Gastroesophageal sphincter (tissue), 4 donors: ENCODE measurements around the gene LIN52. TPM values are rescaled to one million over a fixed set of nuclear protein-coding genes. Genes with fewer than 3 reads are reported as not detected.

Experiments used
- ATAC-seq: fragments of 150-250 bp; one replicate; pipeline ENCODE4 v1.9.1; 2016; ENCODE audit warnings: mild to moderate bottlenecking, moderate library complexity
- H3K27ac ChIP-seq, 4 donors: fragments of 200-600 bp; sonication (generic) in 3 of 4; 1 replicate in 3 of 4; 2 replicates in 1 of 4; pipeline ENCODE4 v1.5.1; 2016 to 2019
- H3K27me3 ChIP-seq: fragments of 200-600 bp; sonication (generic); one replicate; pipeline ENCODE4 v1.5.1; 2019
- H3K36me3 ChIP-seq, 2 donors: fragments of 200-600 bp; sonication (generic); one replicate each; pipeline ENCODE4 v1.5.1; 2019; ENCODE audit warnings: control low read depth in 1 of 2
- H3K4me1 ChIP-seq, 3 donors: fragments of 200-600 bp; sonication (generic); 1 replicate in 2 of 3; 2 replicates in 1 of 3; pipeline ENCODE4 v1.5.1; 2016 to 2019; ENCODE audit warnings: control low read depth in 2 of 3
- H3K4me3 ChIP-seq, 2 donors: fragments of 200-600 bp; sonication (generic); one replicate each; pipeline ENCODE4 v1.5.1; 2019; ENCODE audit warnings: mild to moderate bottlenecking in 1 of 2, moderate library complexity in 1 of 2
- H3K9me3 ChIP-seq, 3 donors: fragments of 200-600 bp; sonication (generic); one replicate each; pipeline ENCODE4 v1.5.1; 2017 to 2019; ENCODE audit warnings: control low read depth in 2 of 3
- EP300 ChIP-seq: sonication (generic); formaldehyde crosslinking; IDR thresholded peaks from one replicate; pipeline ENCODE4 v1.6.1; 2017; ENCODE audit warnings: antibody characterized with exemption, mild to moderate bottlenecking
- POLR2A ChIP-seq, 2 donors: fragments of 450-650 bp; IDR thresholded peaks; one replicate each; pipeline ENCODE4 v1.6.1; 2017; ENCODE audit warnings: antibody characterized with exemption in 2 of 2, mild to moderate bottlenecking in 2 of 2, moderate library complexity in 1 of 2
- POLR2AphosphoS5 ChIP-seq: sonication (generic); formaldehyde crosslinking; IDR thresholded peaks from one replicate; pipeline ENCODE4 v1.6.1; 2017; ENCODE audit warnings: antibody characterized with exemption
- WGBS, 2 donors: methylation state at CpG; one replicate each; pipeline ENCODE4 v1.1.5; 2018; ENCODE audit warnings: low coverage in 1 of 2; 5-methylcytosine and 5-hydroxymethylcytosine counted together
- total RNA-seq, 4 donors: library from RNA; depleted of rRNA; stranded (reverse); fragments of >200 nt; gene quantifications; one replicate each; pipeline ENCODE4 v1.1.0, GENCODE V29; 2016
- TF ChIP-seq, protein P1 (sequence below), 4 experiments: fragments of 200-600 bp in 2 of 4; fragments of 450-650 bp in 2 of 4; sonication (generic) in 1 of 4; IDR thresholded peaks; one replicate each; pipeline ENCODE4 v1.5.1; 2017 to 2019; ENCODE audit warnings: antibody characterized with exemption in 4 of 4, mild to moderate bottlenecking in 2 of 4, moderate library complexity in 2 of 4

Gene LIN52
- total RNA-seq, 4 donors from 2014 or later = 8.1 to 15.9 (median 9.9) TPM

- TF ChIP-seq, protein P1, sequence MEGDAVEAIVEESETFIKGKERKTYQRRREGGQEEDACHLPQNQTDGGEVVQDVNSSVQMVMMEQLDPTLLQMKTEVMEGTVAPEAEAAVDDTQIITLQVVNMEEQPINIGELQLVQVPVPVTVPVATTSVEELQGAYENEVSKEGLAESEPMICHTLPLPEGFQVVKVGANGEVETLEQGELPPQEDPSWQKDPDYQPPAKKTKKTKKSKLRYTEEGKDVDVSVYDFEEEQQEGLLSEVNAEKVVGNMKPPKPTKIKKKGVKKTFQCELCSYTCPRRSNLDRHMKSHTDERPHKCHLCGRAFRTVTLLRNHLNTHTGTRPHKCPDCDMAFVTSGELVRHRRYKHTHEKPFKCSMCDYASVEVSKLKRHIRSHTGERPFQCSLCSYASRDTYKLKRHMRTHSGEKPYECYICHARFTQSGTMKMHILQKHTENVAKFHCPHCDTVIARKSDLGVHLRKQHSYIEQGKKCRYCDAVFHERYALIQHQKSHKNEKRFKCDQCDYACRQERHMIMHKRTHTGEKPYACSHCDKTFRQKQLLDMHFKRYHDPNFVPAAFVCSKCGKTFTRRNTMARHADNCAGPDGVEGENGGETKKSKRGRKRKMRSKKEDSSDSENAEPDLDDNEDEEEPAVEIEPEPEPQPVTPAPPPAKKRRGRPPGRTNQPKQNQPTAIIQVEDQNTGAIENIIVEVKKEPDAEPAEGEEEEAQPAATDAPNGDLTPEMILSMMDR (IDR thresholded peaks at IDR 0.05) = no peak
- TF ChIP-seq POLR2AphosphoS5 (no peak), EP300 (no peak), POLR2A (IDR thresholded peaks at IDR 0.05) (no peak)
Measured at GRCh38 chr14:74243051-74243450, 158.3 kb downstream of the LIN52 start.

DNA sequence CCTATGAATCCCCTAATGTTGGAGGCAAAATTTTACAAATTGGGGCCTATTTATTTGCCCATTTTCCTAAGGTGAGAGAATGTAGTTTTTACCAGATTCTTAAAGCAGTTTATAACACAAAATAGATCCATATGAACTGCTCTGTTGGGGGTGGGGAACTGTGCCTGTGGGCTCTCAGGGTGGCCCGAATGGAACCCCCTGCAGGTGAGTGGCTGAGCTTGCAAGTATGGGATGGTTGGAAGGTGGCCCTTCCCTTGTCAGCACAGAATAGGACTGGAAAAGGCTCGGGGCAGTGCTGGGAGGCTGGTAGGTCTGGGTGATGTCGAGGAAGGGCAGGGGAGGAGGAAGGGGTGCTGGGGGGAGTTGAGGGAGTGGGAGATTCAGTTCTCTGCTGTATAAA lies 159.4 kb downstream of the LIN52 start:
- H3K9me3 ChIP-seq = no peaks in the 10 kb centered on the region
- H3K27me3 ChIP-seq = peaks cover 97% of the 10 kb centered on the region
- no peak overlapping the region for H3K27ac ChIP-seq
- H3K4me3 ChIP-seq = no peak overlapping the region
- H3K4me1 ChIP-seq = peaks cover 0 to 31% (median 28%) of the 10 kb centered on the region in 3 donors
- no peak for TF ChIP-seq EP300
- 25% methylated on average over 2 of the region's 3 CpGs; no CpG with 5 or more reads in 1 of the 2 donors for WGBS, 2 donors
- H3K36me3 ChIP-seq = no peaks in the 10 kb centered on the region
- no peak for ATAC-seq

More at GRCh38 chr14:74243051-74243450, 158.3 kb downstream of the LIN52 start:
- peaks cover 0 to 31% (median 28%) of the 10 kb centered on the region in 3 donors for H3K4me1 ChIP-seq
- no peak overlapping the region for H3K27ac ChIP-seq
- no peak overlapping the region for H3K4me3 ChIP-seq
- H3K27me3 ChIP-seq = peaks cover 98% of the 10 kb centered on the region
- no peaks in the 10 kb centered on the region for H3K9me3 ChIP-seq
- WGBS, 2 donors = 5 to 30% methylated on average over 2 to 5 of the region's 5 CpGs
- no peak for ATAC-seq
- no peaks in the 10 kb centered on the region for H3K36me3 ChIP-seq

GRCh38 chr14:74245292-74245691 lies 160.5 kb downstream of the LIN52 start:
- TF ChIP-seq POLR2A (IDR thresholded peaks at IDR 0.05) = no peak
- TF ChIP-seq POLR2AphosphoS5 = no peak
- peaks cover 0 to 20% (median 20%) of the 10 kb centered on the region in 3 donors for H3K4me1 ChIP-seq
- ATAC-seq = no peak
- WGBS, 2 donors = 36 to 70% methylated on average over 2 of the region's 7 CpGs
- H3K27ac ChIP-seq = no peak overlapping the region
- H3K9me3 ChIP-seq = no peaks in the 10 kb centered on the region
- no peaks in the 10 kb centered on the region for H3K36me3 ChIP-seq
- no peak overlapping the region for H3K4me3 ChIP-seq
- peaks cover 95% of the 10 kb centered on the region for H3K27me3 ChIP-seq

GRCh38 chr14:74246542-74246941 lies 161.8 kb downstream of the LIN52 start:
- Histone ChIP-seq H3K27me3 (peaks cover 91% of the 10 kb centered on the region), H3K4me3 (no peak overlapping the region), H3K9me3 (no peaks in the 10 kb centered on the region), H3K36me3 (no peaks in the 10 kb centered on the region), H3K27ac (no peak overlapping the region), H3K4me1 (peaks cover 0 to 8% (median 7%) of the 10 kb centered on the region in 3 donors)
- TF ChIP-seq POLR2A (IDR thresholded peaks at IDR 0.05) (no peak), POLR2AphosphoS5 (no peak), EP300 (no peak)
- TF ChIP-seq, protein P1 (IDR thresholded peaks at IDR 0.05) = no peak
- no peak for ATAC-seq
- WGBS, 2 donors = 69% methylated on average over 3 to 5 of the region's 8 CpGs

GRCh38 chr14:74248017-74248416 lies 163.3 kb downstream of the LIN52 start:
- WGBS, 2 donors = 40 to 60% methylated on average over 1 to 3 of the region's 6 CpGs
- H3K27ac ChIP-seq = no peak overlapping the region
- no peaks in the 10 kb centered on the region for H3K36me3 ChIP-seq
- H3K4me1 ChIP-seq = no peaks in the 10 kb centered on the region
- H3K4me3 ChIP-seq = no peak overlapping the region
- no peak for ATAC-seq
- H3K9me3 ChIP-seq = no peaks in the 10 kb centered on the region
- H3K27me3 ChIP-seq = peaks cover 81% of the 10 kb centered on the region
- no peak for TF ChIP-seq POLR2A (IDR thresholded peaks at IDR 0.05)
- no peak for TF ChIP-seq EP300
- no peak for TF ChIP-seq POLR2AphosphoS5
- TF ChIP-seq, protein P1 (IDR thresholded peaks at IDR 0.05) = no peak
